Activated T-cell treated with anti-CD3 and anti-CD28 coated beads, Interleukin-2, amount 50 U/mL, for 24 hours (primary cell): ENCODE results near the gene TLR6.
"Not testable (repeated sequence)": the region's sequence is repeated elsewhere in the genome, so short reads cannot be mapped to it uniquely, and the experiment has no call there.

Experiments
- DNase-seq: peaks from one replicate; pipeline ENCODE4 v3.0.0-alpha.2; 2020
- H3K27ac Mint-ChIP-seq: 2 replicates; pipeline ENCODE4 v1.8.0; 2020; ENCODE audit warnings: mild to moderate bottlenecking, mixed read lengths
- H3K27me3 Mint-ChIP-seq: 2 replicates; pipeline ENCODE4 v1.8.0; 2020; ENCODE audit warnings: mixed read lengths
- H3K36me3 Mint-ChIP-seq: 2 replicates; pipeline ENCODE4 v1.8.0; 2020; ENCODE audit warnings: low read depth, mixed read lengths
- H3K4me1 Mint-ChIP-seq: 2 replicates; pipeline ENCODE4 v1.8.0; 2020; ENCODE audit warnings: low read depth, mixed read lengths
- H3K4me3 Mint-ChIP-seq: 2 replicates; pipeline ENCODE4 v1.8.0; 2020; ENCODE audit warnings: mild to moderate bottlenecking, moderate library complexity, mixed read lengths
- H3K9me3 Mint-ChIP-seq: 2 replicates; pipeline ENCODE4 v1.8.0; 2020; ENCODE audit warnings: mixed read lengths

Gene TLR6

DNA sequence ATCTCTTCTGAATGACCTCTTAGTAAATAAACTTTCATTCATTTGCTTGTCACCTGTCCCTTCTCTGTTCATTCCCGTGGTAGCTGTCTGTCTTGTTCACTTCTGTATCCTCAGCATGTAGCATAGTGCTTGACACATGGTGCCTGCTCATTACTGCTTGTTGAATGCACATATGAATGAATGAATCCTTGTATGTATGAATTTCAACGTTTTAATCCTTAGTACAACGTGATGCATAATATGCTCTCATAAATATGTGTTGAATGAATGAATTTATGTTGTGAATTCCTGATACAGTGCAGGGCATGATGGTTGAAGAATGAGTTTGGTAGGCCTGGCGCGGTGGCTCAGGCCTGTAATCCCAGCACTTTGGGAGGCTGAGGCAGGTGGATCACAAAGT is 76.8 kb downstream of the TLR6 start:
- Mint-ChIP-seq H3K9me3 (no peaks in the 10 kb centered on the region), H3K4me1 (peaks cover 2% of the 10 kb centered on the region), H3K27ac (no peak overlapping the region), H3K4me3 (no peak overlapping the region), H3K27me3 (no peaks in the 10 kb centered on the region), H3K36me3 (no peaks in the 10 kb centered on the region)
- no peak for DNase-seq

- not testable (repeated sequence) for H3K27ac Mint-ChIP-seq, DNase-seq, H3K27me3 Mint-ChIP-seq, H3K36me3 Mint-ChIP-seq, H3K4me3 Mint-ChIP-seq, H3K9me3 Mint-ChIP-seq, H3K4me1 Mint-ChIP-seq
Measured at GRCh38 chr4:38777925-38778324, 78.7 kb downstream of the TLR6 start.

GRCh38 chr4:38775326-38775725 is 81.3 kb downstream of the TLR6 start:
- Mint-ChIP-seq H3K36me3 (no peaks in the 10 kb centered on the region), H3K4me1 (no peaks in the 10 kb centered on the region), H3K27me3 (no peaks in the 10 kb centered on the region), H3K9me3 (no peaks in the 10 kb centered on the region), H3K27ac (no peak overlapping the region), H3K4me3 (no peak overlapping the region)
- no peak for DNase-seq

DNA sequence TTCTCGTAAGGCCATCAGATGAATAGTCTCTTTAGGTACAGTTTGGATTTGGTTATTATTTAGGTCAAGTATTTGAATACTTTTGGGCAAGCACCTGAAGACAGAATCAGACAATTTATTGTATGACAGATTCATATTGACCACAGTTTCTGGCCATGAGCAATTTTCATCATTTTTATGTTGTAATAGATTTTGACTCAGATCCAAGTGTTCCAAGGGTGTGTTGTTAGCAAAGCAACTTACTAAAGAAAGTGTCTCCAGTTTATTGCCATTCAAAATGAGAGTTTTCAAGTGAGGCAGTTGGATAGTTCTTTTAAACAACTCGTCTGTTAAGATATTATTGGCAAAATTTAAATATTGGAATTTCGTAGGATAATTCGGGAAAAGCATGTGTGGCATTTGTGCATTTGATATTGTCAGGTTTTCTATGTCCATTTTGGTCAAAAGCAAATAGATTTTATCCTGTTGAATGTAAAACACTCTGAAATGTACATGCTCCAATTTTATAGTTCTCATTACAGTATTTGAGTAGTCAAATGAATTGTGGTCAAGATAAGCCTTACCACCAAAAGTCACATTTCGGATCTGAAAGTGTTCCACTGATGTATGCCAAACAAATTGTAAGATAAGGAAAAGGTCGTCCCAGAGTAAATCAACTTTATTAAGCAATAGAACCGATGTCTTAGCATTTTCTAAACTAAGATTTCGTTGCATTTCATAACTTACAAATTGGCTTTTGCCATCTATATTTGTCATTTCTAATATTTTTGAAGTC is 82.2 kb downstream of the TLR6 start:
- Mint-ChIP-seq H3K4me1 (no peaks in the 10 kb centered on the region), H3K9me3 (no peaks in the 10 kb centered on the region), H3K36me3 (no peaks in the 10 kb centered on the region), H3K27me3 (no peaks in the 10 kb centered on the region), H3K4me3 (no peak overlapping the region), H3K27ac (no peak overlapping the region)
- DNase-seq, result no peak
